ENCODE measurements around the gene DDR2.

GRCh38 chr1:162699366-162699765 is 67.1 kb downstream of the DDR2 start:
- TF ChIP-seq CTCF (IDR thresholded peaks at IDR 0.05; ENCODE audit: borderline replicate concordance, extremely low read depth, low read length, poor library complexity, severe bottlenecking) (no peak), EZH2 (IDR thresholded peaks at IDR 0.05; ENCODE audit: borderline replicate concordance, low read depth, low read length, severe bottlenecking) (no peak)

All from DND-41 (cell line).